HG02884 (cell line): ENCODE measurements around the gene PHF21B.
"Not testable (repeated sequence)": the region's sequence is repeated elsewhere in the genome, so short reads cannot be mapped to it uniquely, and the experiment has no call there.

Experiments used
- ATAC-seq: cut with Tn5 transposase; IDR thresholded peaks from one replicate; pipeline ENCODE4 v1.9.1; 2021; ENCODE audit warnings: mild to moderate bottlenecking, moderate library complexity; ENCODE audit not compliant: unreplicated experiment

The PHF21B gene

GRCh38 chr22:44921766-44922165, 88.0 kb downstream of the PHF21B start:
- not testable (repeated sequence) for ATAC-seq

GRCh38 chr22:44920183-44920582, 89.6 kb downstream of the PHF21B start:
- no peak for ATAC-seq

GRCh38 chr22:44919691-44920090, 90.1 kb downstream of the PHF21B start:
- ATAC-seq, result no peak

- ATAC-seq, result no peak
Measured at GRCh38 chr22:44918925-44919392, 90.8 kb downstream of the PHF21B start.

GRCh38 chr22:44918166-44918924, 91.5 kb downstream of the PHF21B start:
- no peak for ATAC-seq

- ATAC-seq, result no peak
Measured at GRCh38 chr22:44917372-44918165, 92.2 kb downstream of the PHF21B start.

- ATAC-seq, result no peak
Measured at GRCh38 chr22:44916281-44917231, 93.2 kb downstream of the PHF21B start.

GRCh38 chr22:44915441-44915840, 94.4 kb downstream of the PHF21B start:
- no peak for ATAC-seq

GRCh38 chr22:44914026-44914721, 95.6 kb downstream of the PHF21B start:
- no peak for ATAC-seq

- ATAC-seq, result no peak
Measured at GRCh38 chr22:44913198-44913983, 96.4 kb downstream of the PHF21B start.

GRCh38 chr22:44909241-44909640, 100.6 kb downstream of the PHF21B start:
- no peak for ATAC-seq

- no peak for ATAC-seq
Measured at GRCh38 chr22:44907765-44908737, 101.8 kb downstream of the PHF21B start.

GRCh38 chr22:44906999-44907644, 102.7 kb downstream of the PHF21B start:
- no peak for ATAC-seq

GRCh38 chr22:44906248-44906936, 103.4 kb downstream of the PHF21B start:
- no peak for ATAC-seq

- ATAC-seq, result not testable (repeated sequence)
Measured at GRCh38 chr22:44904492-44905152, 105.2 kb downstream of the PHF21B start.

GRCh38 chr22:44903164-44903563, 106.6 kb downstream of the PHF21B start:
- not testable (repeated sequence) for ATAC-seq

- ATAC-seq, result no peak
Measured at GRCh38 chr22:44901301-44901700, 108.5 kb downstream of the PHF21B start.
